GM19467 (cell line): ENCODE measurements around the gene SERINC4.

Experiments used
- ATAC-seq: cut with Tn5 transposase; IDR thresholded peaks from one replicate; pipeline ENCODE4 v1.9.1; 2021; ENCODE audit warnings: mild to moderate bottlenecking, moderate library complexity; ENCODE audit not compliant: unreplicated experiment

SERINC4 gene

GRCh38 chr15:43799209-43799944 is 643 bp downstream of the SERINC4 start:
- no peak for ATAC-seq

GRCh38 chr15:43796566-43796965 is 3.5 kb downstream of the SERINC4 start:
- no peak for ATAC-seq

- ATAC-seq = no peak
These were observed 4.0 kb downstream of the SERINC4 start for GRCh38 chr15:43795997-43796396.

GRCh38 chr15:43795197-43795596 is 4.8 kb downstream of the SERINC4 start:
- no peak for ATAC-seq

GRCh38 chr15:43794269-43795037 is 5.6 kb downstream of the SERINC4 start:
- no peak for ATAC-seq

GRCh38 chr15:43793647-43794046 is 6.4 kb downstream of the SERINC4 start:
- ATAC-seq = no peak

GRCh38 chr15:43792761-43793476 is 7.1 kb downstream of the SERINC4 start:
- ATAC-seq = no peak

- ATAC-seq = peak; percentile 78
These were observed 7.8 kb downstream of the SERINC4 start, which contains the start of gene SERF2 for GRCh38 chr15:43791993-43792760. SERF2 (plus strand) TSS chr15:43792320; CDS start chr15:43792377, 57 bp downstream.

GRCh38 chr15:43789409-43789808 is 10.6 kb downstream of the SERINC4 start:
- no peak for ATAC-seq

- no peak for ATAC-seq
These were observed 21.0 kb downstream of the SERINC4 start for GRCh38 chr15:43779016-43779415.

GRCh38 chr15:43777267-43777914 is 22.6 kb downstream of the SERINC4 start:
- ATAC-seq = peak; percentile 55

GRCh38 chr15:43776718-43777266 is 23.2 kb downstream of the SERINC4 start, which contains the start of gene ELL3:
ELL3 (minus strand) TSS chr15:43776966; CDS start chr15:43776901, 65 bp downstream.
- peak; percentile 46 for ATAC-seq

- peak; percentile 55 for ATAC-seq
These were observed 23.8 kb downstream of the SERINC4 start for GRCh38 chr15:43776101-43776717.

- ATAC-seq = no peak
These were observed 24.5 kb downstream of the SERINC4 start for GRCh38 chr15:43775411-43775965.

GRCh38 chr15:43774062-43774461 is 26.0 kb downstream of the SERINC4 start:
- no peak for ATAC-seq

- ATAC-seq = no peak
These were observed 27.4 kb downstream of the SERINC4 start for GRCh38 chr15:43772624-43773023.

GRCh38 chr15:43771816-43772215 is 28.2 kb downstream of the SERINC4 start:
- no peak for ATAC-seq

- no peak for ATAC-seq
These were observed 30.3 kb downstream of the SERINC4 start for GRCh38 chr15:43769584-43770228.
